Tibial nerve (tissue), 4 donors: Measurements from ENCODE around the gene TNFAIP2.
A peak's percentile ranks its signal among the peaks of the same experiment; 100 is the strongest.

Experiments
- EP300 ChIP-seq, 2 donors: sonication (generic); formaldehyde crosslinking; IDR thresholded peaks; one replicate each; pipeline ENCODE4 v1.6.1; 2017; ENCODE audit warnings: antibody characterized with exemption in 2 of 2, mild to moderate bottlenecking in 1 of 2
- POLR2A ChIP-seq, 2 donors: fragments of 450-650 bp; IDR thresholded peaks; one replicate each; pipeline ENCODE4 v1.6.1; 2017; ENCODE audit warnings: antibody characterized with exemption in 2 of 2, mild to moderate bottlenecking in 2 of 2, moderate library complexity in 2 of 2
- TF ChIP-seq, protein P1 (sequence below), 5 experiments: fragments of 200-600 bp in 3 of 5; fragments of 450-650 bp in 2 of 5; sonication (generic) in 3 of 5; IDR thresholded peaks; one replicate each; pipeline ENCODE4 v1.5.1; 2016 to 2019; ENCODE audit warnings: antibody characterized with exemption in 5 of 5, mild to moderate bottlenecking in 3 of 5, moderate library complexity in 2 of 5

DNA sequence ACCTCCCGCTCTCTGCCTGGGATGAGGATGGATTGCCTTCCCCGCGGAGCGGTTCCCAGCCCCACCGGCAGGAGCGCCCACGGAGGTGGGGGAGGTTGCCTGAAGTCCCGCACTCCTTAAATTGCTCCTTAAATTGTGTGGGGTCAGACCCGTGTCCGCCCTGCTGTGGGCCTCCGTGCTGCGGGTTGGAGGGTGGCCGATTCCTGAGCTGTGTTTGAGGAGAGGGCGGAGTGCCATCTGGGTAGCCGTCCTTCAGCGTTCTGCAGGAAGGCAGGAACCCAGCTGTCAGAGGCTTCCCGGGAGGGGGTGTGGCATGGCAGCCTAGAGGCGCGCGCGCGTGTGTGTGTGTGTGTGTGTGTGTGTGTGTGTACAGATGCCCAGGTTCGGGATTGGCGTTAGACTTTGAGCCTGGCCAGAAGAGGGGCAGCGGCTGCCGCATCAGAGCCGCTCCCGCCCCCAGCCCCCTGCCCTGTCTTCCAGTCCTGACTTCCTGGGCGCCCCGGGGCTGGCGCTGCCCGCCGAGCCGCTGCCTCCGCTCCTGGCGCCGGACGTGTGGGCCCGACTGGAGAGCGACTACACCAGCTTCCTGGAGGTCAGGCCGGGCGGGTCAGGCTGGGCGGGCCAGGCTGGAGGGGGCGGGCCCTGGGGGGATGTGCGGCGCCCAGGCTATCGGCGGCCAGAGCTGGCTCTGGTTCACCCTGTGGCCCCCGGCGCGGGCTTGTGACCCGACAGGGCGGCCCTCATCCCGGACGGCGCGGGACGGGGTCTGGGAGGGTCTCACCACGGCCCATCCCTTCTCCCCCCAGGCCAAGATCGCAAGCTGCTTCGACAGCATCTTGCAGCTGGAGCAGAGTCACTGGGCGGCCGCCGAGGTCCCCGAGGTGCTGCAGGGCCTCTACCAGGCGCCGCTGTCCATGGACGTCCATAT, 19.5 kb upstream of the TNFAIP2 start:
- TF ChIP-seq, protein P1, sequence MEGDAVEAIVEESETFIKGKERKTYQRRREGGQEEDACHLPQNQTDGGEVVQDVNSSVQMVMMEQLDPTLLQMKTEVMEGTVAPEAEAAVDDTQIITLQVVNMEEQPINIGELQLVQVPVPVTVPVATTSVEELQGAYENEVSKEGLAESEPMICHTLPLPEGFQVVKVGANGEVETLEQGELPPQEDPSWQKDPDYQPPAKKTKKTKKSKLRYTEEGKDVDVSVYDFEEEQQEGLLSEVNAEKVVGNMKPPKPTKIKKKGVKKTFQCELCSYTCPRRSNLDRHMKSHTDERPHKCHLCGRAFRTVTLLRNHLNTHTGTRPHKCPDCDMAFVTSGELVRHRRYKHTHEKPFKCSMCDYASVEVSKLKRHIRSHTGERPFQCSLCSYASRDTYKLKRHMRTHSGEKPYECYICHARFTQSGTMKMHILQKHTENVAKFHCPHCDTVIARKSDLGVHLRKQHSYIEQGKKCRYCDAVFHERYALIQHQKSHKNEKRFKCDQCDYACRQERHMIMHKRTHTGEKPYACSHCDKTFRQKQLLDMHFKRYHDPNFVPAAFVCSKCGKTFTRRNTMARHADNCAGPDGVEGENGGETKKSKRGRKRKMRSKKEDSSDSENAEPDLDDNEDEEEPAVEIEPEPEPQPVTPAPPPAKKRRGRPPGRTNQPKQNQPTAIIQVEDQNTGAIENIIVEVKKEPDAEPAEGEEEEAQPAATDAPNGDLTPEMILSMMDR (IDR thresholded peaks at IDR 0.05) = peak in 3 of 5 experiments; percentile 7 to 19 (median 16)
- no peak for TF ChIP-seq EP300 (IDR thresholded peaks at IDR 0.05)
- no peak for TF ChIP-seq POLR2A (IDR thresholded peaks at IDR 0.05)
